Measurements from ENCODE around the gene LAMA4.

Gene LAMA4

GRCh38 chr6:112189494-112189893 lies 64.9 kb downstream of the LAMA4 start:
- no peak for TF ChIP-seq CTCF (IDR thresholded peaks at IDR 0.05; ENCODE audit: insufficient read depth, low read depth, low read length, missing control alignments)
- no peak overlapping the region for H3K4me3 ChIP-seq (ENCODE audit: low read length)
- DNase-seq (ENCODE audit: low read depth), result no peak

- no peak overlapping the region for H3K4me3 ChIP-seq (ENCODE audit: low read length)
- no peak for TF ChIP-seq CTCF (IDR thresholded peaks at IDR 0.05; ENCODE audit: insufficient read depth, low read depth, low read length, missing control alignments)
- no peak for DNase-seq (ENCODE audit: low read depth)
Measured at GRCh38 chr6:112188906-112189305, 65.5 kb downstream of the LAMA4 start.

GRCh38 chr6:112187736-112188135 lies 66.6 kb downstream of the LAMA4 start:
- no peak for TF ChIP-seq CTCF (IDR thresholded peaks at IDR 0.05; ENCODE audit: insufficient read depth, low read depth, low read length, missing control alignments)
- no peak overlapping the region for H3K4me3 ChIP-seq (ENCODE audit: low read length)
- no peak for DNase-seq (ENCODE audit: low read depth)

- H3K4me3 ChIP-seq (ENCODE audit: low read length), result no peak overlapping the region
- no peak for TF ChIP-seq CTCF (IDR thresholded peaks at IDR 0.05; ENCODE audit: insufficient read depth, low read depth, low read length, missing control alignments)
- DNase-seq (ENCODE audit: low read depth), result no peak
Measured at GRCh38 chr6:112184951-112185350, 69.4 kb downstream of the LAMA4 start.

GRCh38 chr6:112183271-112183671 lies 71.1 kb downstream of the LAMA4 start:
- no peak overlapping the region for H3K4me3 ChIP-seq (ENCODE audit: low read length)
- no peak for DNase-seq (ENCODE audit: low read depth)
- TF ChIP-seq CTCF (IDR thresholded peaks at IDR 0.05; ENCODE audit: insufficient read depth, low read depth, low read length, missing control alignments), result no peak

- no peak for DNase-seq (ENCODE audit: low read depth)
- no peak overlapping the region for H3K4me3 ChIP-seq (ENCODE audit: low read length)
- TF ChIP-seq CTCF (IDR thresholded peaks at IDR 0.05; ENCODE audit: insufficient read depth, low read depth, low read length, missing control alignments), result no peak
Measured at GRCh38 chr6:112181130-112181529, 73.2 kb downstream of the LAMA4 start.

GRCh38 chr6:112180095-112180820 lies 74.1 kb downstream of the LAMA4 start:
- DNase-seq (ENCODE audit: low read depth), result peak; percentile 90
- peak; percentile 65 for TF ChIP-seq CTCF (IDR thresholded peaks at IDR 0.05; ENCODE audit: insufficient read depth, low read depth, low read length, missing control alignments)

More at GRCh38 chr6:112180095-112180820, 74.1 kb downstream of the LAMA4 start:
- no peak overlapping the region for H3K4me3 ChIP-seq (ENCODE audit: low read length)

Measured in epithelial cell of esophagus (primary cell).